Gastrocnemius medialis (tissue), 4 donors: ENCODE data around the gene DHRS3. TPM values are rescaled to one million over a fixed set of nuclear protein-coding genes. Genes with fewer than 3 reads are reported as not detected.

Experiments used
- ATAC-seq, 2 donors: fragments of 150-250 bp; one replicate each; pipeline ENCODE4 v1.9.1; 2016
- DNase-seq, 2 donors: peaks; one replicate each; pipeline ENCODE4 v3.0.0-alpha.2; 2019
- H3K27ac ChIP-seq, 4 donors: fragments of 200-600 bp; sonication (generic); 1 replicate in 1 of 4; 2 replicates in 3 of 4; pipeline ENCODE4 v1.5.1; 2016 to 2018; ENCODE audit warnings: mild to moderate bottlenecking in 2 of 4, moderate library complexity in 1 of 4
- H3K27me3 ChIP-seq, 3 donors: fragments of 200-600 bp; sonication (generic) in 2 of 3; 1 replicate in 1 of 3; 2 replicates in 2 of 3; pipeline versions ENCODE4 v1.5.1 to v1.6.0; 2016 to 2019; ENCODE audit warnings: mild to moderate bottlenecking in 1 of 3, moderate library complexity in 1 of 3
- H3K36me3 ChIP-seq, 2 donors: fragments of 200-600 bp; sonication (generic) in 1 of 2; one replicate each; pipeline ENCODE4 v1.5.1; 2017 to 2018
- H3K4me1 ChIP-seq, 2 donors: fragments of 200-600 bp; sonication (generic) in 1 of 2; one replicate each; pipeline ENCODE4 v1.5.1; 2016 to 2017; ENCODE audit warnings: mild to moderate bottlenecking in 2 of 2
- H3K4me3 ChIP-seq, 4 donors: fragments of 200-600 bp; sonication (generic) in 3 of 4; 1 replicate in 1 of 4; 2 replicates in 3 of 4; pipeline ENCODE4 v1.5.1; 2016 to 2019; ENCODE audit warnings: mild to moderate bottlenecking in 2 of 4
- H3K9me3 ChIP-seq, 3 donors: fragments of 200-600 bp; sonication (generic) in 2 of 3; 1 replicate in 1 of 3; 2 replicates in 2 of 3; pipeline ENCODE4 v1.5.1; 2016 to 2019
- CTCF ChIP-seq, 5 experiments: fragments of 450-650 bp in 3 of 5; fragments of 200-600 bp in 2 of 5; sonication (generic) in 2 of 5; IDR thresholded peaks in 4 of 5; conservative IDR thresholded peaks in 1 of 5; 1 replicate in 4 of 5; 2 replicates in 1 of 5; pipeline ENCODE4 v1.5.1; 2016 to 2019; ENCODE audit warnings: antibody characterized with exemption in 5 of 5, mild to moderate bottlenecking in 3 of 5, moderate library complexity in 3 of 5
- POLR2A ChIP-seq, 2 donors: fragments of 450-650 bp; IDR thresholded peaks; one replicate each; pipeline ENCODE4 v1.6.1; 2017; ENCODE audit warnings: antibody characterized with exemption in 2 of 2, mild to moderate bottlenecking in 2 of 2, moderate library complexity in 2 of 2
- in situ Hi-C, 4 donors: fragments of 200-750 bp; cut with MboI; loops; one replicate each; pipeline versions ENCODE4 v1.15.0 to v1.8.0; 2017; ENCODE audit warnings: low sequenced_read_pairs in 4 of 4
- intact Hi-C: fragments of 100-400 bp; cut with DNase I; formaldehyde crosslinking; loops from one replicate; pipeline ENCODE4 v1.15.1; 2023; ENCODE audit warnings: low total_unique reads
- total RNA-seq, 4 donors: library from RNA; depleted of rRNA; stranded (reverse); fragments of >200 nt; gene quantifications; one replicate each; pipeline versions ENCODE4 v1.1.0 to v1.2.3, GENCODE V29; 2016

The DHRS3 gene
- total RNA-seq, 4 donors from 2014 or later, result 28.5 to 108 (median 67.0) TPM

GRCh38 chr1:12597792-12598191 lies 20.2 kb downstream of the DHRS3 start:
- H3K9me3 ChIP-seq, result no peaks in the 10 kb centered on the region
- H3K4me3 ChIP-seq, result no peak overlapping the region
- ATAC-seq, result peak in 1 of 2 donors; percentile 9
- intact Hi-C loops, result loop anchor here (5.0 kb wide), 1 partner anchor 135 kb away; no protein-coding TSS in a partner anchor
- peaks cover 89 to 92% of the 10 kb centered on the region in 2 donors for H3K4me1 ChIP-seq
- peak; percentile 9 to 15 for TF ChIP-seq POLR2A (IDR thresholded peaks at IDR 0.05)
- no peak for TF ChIP-seq CTCF (IDR thresholded peaks at IDR 0.05 in 4 of 5, conservative IDR thresholded peaks at IDR 0.05 in 1 of 5)
- in situ Hi-C loops, result loop anchor here in 1 of 4 donors (10.0 kb wide), 1 partner anchor 53 kb away; no protein-coding TSS in a partner anchor
- H3K27me3 ChIP-seq, result no peaks in the 10 kb centered on the region
- H3K36me3 ChIP-seq, result no peaks in the 10 kb centered on the region
- DNase-seq, result peak; percentile 71 to 80
- H3K27ac ChIP-seq, result peak overlapping the region; percentile 83 to 93 (median 88)

GRCh38 chr1:12596007-12596821 lies 21.8 kb downstream of the DHRS3 start:
- H3K36me3 ChIP-seq, result no peaks in the 10 kb centered on the region
- intact Hi-C loops (loop anchor here (5.0 kb wide), 1 partner anchor 134 kb away; no protein-coding TSS in a partner anchor), in situ Hi-C loops (loop anchor here in 1 of 4 donors (10.0 kb wide), 1 partner anchor 51 kb away; no protein-coding TSS in a partner anchor)
- peak overlapping the region; percentile 83 to 93 (median 88) for H3K27ac ChIP-seq
- H3K27me3 ChIP-seq, result no peaks in the 10 kb centered on the region
- peaks cover 87 to 90% of the 10 kb centered on the region in 2 donors for H3K4me1 ChIP-seq
- TF ChIP-seq POLR2A (IDR thresholded peaks at IDR 0.05) (peak; percentile 57 to 74), CTCF (IDR thresholded peaks at IDR 0.05 in 4 of 5, conservative IDR thresholded peaks at IDR 0.05 in 1 of 5) (peak in 1 of 5 experiments; percentile 10)
- peak overlapping the region; percentile 43 to 53 (median 52) for H3K4me3 ChIP-seq
- H3K9me3 ChIP-seq, result no peaks in the 10 kb centered on the region
- peak; percentile 91 to 96 for DNase-seq
- peak; percentile 31 to 55 for ATAC-seq

- Histone ChIP-seq H3K4me3 (peak overlapping the region; percentile 43 to 52 (median 49)), H3K4me1 (peaks cover 87 to 90% of the 10 kb centered on the region in 2 donors), H3K36me3 (no peaks in the 10 kb centered on the region), H3K27me3 (no peaks in the 10 kb centered on the region), H3K9me3 (no peaks in the 10 kb centered on the region), H3K27ac (peak overlapping the region; percentile 83 to 93 (median 88))
- intact Hi-C loops, result loop anchor here (2.0 to 5.0 kb wide), 2 partner anchors 57 to 133 kb away; no protein-coding TSS in a partner anchor
- DNase-seq, result no peak
- TF ChIP-seq POLR2A (IDR thresholded peaks at IDR 0.05), result no peak
- in situ Hi-C loops, result loop anchor here in 1 of 4 donors (10.0 kb wide), 1 partner anchor 51 kb away; no protein-coding TSS in a partner anchor
- ATAC-seq, result no peak
Measured at GRCh38 chr1:12595757-12596006, 22.3 kb downstream of the DHRS3 start.

GRCh38 chr1:12594966-12595756 lies 22.8 kb downstream of the DHRS3 start:
- ATAC-seq, result no peak
- Histone ChIP-seq H3K9me3 (no peaks in the 10 kb centered on the region), H3K4me3 (peak overlapping the region; percentile 43 to 52 (median 49)), H3K27me3 (no peaks in the 10 kb centered on the region), H3K4me1 (peaks cover 87 to 90% of the 10 kb centered on the region in 2 donors), H3K27ac (peak overlapping the region; percentile 83 to 93 (median 88)), H3K36me3 (no peaks in the 10 kb centered on the region)
- in situ Hi-C loops, result loop anchor here in 1 of 4 donors (10.0 kb wide), 1 partner anchor 50 kb away; no protein-coding TSS in a partner anchor
- DNase-seq, result peak in 1 of 2 donors; percentile 56
- intact Hi-C loops, result loop anchor here (2.0 to 5.0 kb wide), 3 partner anchors 56 to 143 kb away; no protein-coding TSS in a partner anchor
- TF ChIP-seq CTCF (IDR thresholded peaks at IDR 0.05 in 4 of 5, conservative IDR thresholded peaks at IDR 0.05 in 1 of 5), result no peak
- TF ChIP-seq POLR2A (IDR thresholded peaks at IDR 0.05), result no peak
